ENCODE data around the gene ADCY2.

The ADCY2 gene

GRCh38 chr5:7754997-7755596 lies 359.2 kb downstream of the ADCY2 start:
- DNase-seq, result peak; percentile 58

GRCh38 chr5:7755958-7756357 lies 360.0 kb downstream of the ADCY2 start:
- DNase-seq, result no peak

- DNase-seq, result no peak
Observed at GRCh38 chr5:7756453-7756852, 360.5 kb downstream of the ADCY2 start.

- DNase-seq, result no peak
Observed at GRCh38 chr5:7759257-7759871, 363.4 kb downstream of the ADCY2 start.

- no peak for DNase-seq
Observed at GRCh38 chr5:7759951-7760580, 364.1 kb downstream of the ADCY2 start.

GRCh38 chr5:7762267-7762666 lies 366.3 kb downstream of the ADCY2 start:
- no peak for DNase-seq

GRCh38 chr5:7763621-7764072 lies 367.7 kb downstream of the ADCY2 start:
- no peak for DNase-seq

- no peak for DNase-seq
Observed at GRCh38 chr5:7764452-7764851, 368.5 kb downstream of the ADCY2 start.

- DNase-seq, result no peak
Observed at GRCh38 chr5:7770436-7770835, 374.5 kb downstream of the ADCY2 start.

GRCh38 chr5:7772141-7772540 lies 376.2 kb downstream of the ADCY2 start:
- DNase-seq, result no peak

GRCh38 chr5:7773178-7773577 lies 377.2 kb downstream of the ADCY2 start:
- no peak for DNase-seq

- DNase-seq, result no peak
Observed at GRCh38 chr5:7776442-7776841, 380.5 kb downstream of the ADCY2 start.

- peak; percentile 29 for DNase-seq
Observed at GRCh38 chr5:7779019-7780005, 383.4 kb downstream of the ADCY2 start.

- DNase-seq, result no peak
Observed at GRCh38 chr5:7781899-7782298, 386.0 kb downstream of the ADCY2 start.

GRCh38 chr5:7784683-7785380 lies 388.9 kb downstream of the ADCY2 start:
- no peak for DNase-seq

- DNase-seq, result no peak
Observed at GRCh38 chr5:7787770-7788169, 391.8 kb downstream of the ADCY2 start.

- DNase-seq, result no peak
Observed at GRCh38 chr5:7789567-7789966, 393.6 kb downstream of the ADCY2 start.

- DNase-seq, result no peak
Observed at GRCh38 chr5:7793895-7794294, 398.0 kb downstream of the ADCY2 start.

GRCh38 chr5:7794311-7794710 lies 398.4 kb downstream of the ADCY2 start:
- no peak for DNase-seq

GRCh38 chr5:7794823-7795222 lies 398.9 kb downstream of the ADCY2 start:
- DNase-seq, result no peak

- DNase-seq, result no peak
Observed at GRCh38 chr5:7795306-7795705, 399.4 kb downstream of the ADCY2 start.

- DNase-seq, result no peak
Observed at GRCh38 chr5:7801891-7802614, 406.1 kb downstream of the ADCY2 start.

Measured in activated CD4-positive, alpha-beta T cell treated with anti-CD3 and anti-CD28 coated beads, Interleukin-2, amount 50 U/mL, for 16 hours (primary cell).